ENCODE measurements around the gene TMEM154. TPM values are rescaled to one million over a fixed set of nuclear protein-coding genes. Genes with fewer than 3 reads are reported as not detected.

TMEM154 gene
- total RNA-seq, 1 donor = 11.2 TPM

DNA sequence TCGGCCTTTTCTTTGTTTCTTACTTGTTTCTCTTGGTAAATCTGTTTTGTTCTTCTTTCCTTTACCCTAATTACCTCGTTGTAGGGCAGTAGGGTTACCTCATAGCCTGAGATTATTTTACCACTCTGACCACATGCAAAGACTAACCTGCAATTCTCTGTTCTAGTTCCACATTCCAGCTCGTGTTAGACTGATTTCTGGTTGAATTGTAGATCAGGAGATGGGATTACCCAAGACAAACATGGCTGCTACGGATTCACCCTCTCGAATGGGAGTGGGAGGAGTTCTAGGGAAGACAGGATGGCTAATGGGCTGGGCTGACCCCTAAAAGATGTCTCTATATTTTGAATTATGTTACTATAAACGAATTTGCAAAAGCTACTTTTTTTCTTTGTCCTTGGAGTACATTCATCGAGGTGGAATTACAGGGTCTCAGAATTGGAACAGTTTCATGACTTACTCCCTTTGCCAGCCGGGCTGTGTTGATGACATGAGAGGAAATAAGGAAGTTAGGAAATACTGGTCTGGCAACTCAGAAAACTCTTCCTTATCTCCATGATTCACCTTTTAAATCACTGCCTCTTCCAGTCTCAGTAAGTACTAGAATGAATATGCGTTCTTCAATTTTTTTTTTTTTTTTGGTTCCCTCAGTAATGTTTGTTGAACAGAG, 107.2 kb downstream of the TMEM154 start:
- TF ChIP-seq, protein P1, sequence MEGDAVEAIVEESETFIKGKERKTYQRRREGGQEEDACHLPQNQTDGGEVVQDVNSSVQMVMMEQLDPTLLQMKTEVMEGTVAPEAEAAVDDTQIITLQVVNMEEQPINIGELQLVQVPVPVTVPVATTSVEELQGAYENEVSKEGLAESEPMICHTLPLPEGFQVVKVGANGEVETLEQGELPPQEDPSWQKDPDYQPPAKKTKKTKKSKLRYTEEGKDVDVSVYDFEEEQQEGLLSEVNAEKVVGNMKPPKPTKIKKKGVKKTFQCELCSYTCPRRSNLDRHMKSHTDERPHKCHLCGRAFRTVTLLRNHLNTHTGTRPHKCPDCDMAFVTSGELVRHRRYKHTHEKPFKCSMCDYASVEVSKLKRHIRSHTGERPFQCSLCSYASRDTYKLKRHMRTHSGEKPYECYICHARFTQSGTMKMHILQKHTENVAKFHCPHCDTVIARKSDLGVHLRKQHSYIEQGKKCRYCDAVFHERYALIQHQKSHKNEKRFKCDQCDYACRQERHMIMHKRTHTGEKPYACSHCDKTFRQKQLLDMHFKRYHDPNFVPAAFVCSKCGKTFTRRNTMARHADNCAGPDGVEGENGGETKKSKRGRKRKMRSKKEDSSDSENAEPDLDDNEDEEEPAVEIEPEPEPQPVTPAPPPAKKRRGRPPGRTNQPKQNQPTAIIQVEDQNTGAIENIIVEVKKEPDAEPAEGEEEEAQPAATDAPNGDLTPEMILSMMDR (IDR thresholded peaks at IDR 0.05; ENCODE audit: insufficient read depth, low read depth, low read length) = no peak
- H3K4me3 ChIP-seq (ENCODE audit: low read depth, low read length) = no peak overlapping the region
- DNase-seq (ENCODE audit: low read depth) = peak; percentile 95

DNA sequence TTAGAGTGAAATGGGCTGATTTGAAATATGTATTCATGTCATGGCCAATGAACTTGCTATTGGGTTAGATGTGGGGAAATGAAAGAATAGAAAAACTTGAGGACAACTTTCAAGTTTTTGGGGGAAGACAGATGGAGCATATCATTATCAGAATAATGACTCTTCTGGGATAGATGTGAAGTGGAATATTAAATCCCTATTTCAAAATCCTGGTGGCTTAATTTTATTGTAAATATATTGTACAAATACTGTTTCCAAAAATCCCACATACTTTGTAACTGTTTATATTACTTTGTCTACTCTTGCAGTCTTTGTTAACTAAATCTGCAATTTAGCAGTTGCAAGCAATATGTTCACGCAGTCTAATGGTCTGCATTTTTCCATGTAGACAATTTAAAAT, 108.0 kb downstream of the TMEM154 start:
- no peak overlapping the region for H3K4me3 ChIP-seq (ENCODE audit: low read depth, low read length)
- DNase-seq (ENCODE audit: low read depth) = no peak
- TF ChIP-seq, protein P1 (IDR thresholded peaks at IDR 0.05; ENCODE audit: insufficient read depth, low read depth, low read length) = no peak

DNA sequence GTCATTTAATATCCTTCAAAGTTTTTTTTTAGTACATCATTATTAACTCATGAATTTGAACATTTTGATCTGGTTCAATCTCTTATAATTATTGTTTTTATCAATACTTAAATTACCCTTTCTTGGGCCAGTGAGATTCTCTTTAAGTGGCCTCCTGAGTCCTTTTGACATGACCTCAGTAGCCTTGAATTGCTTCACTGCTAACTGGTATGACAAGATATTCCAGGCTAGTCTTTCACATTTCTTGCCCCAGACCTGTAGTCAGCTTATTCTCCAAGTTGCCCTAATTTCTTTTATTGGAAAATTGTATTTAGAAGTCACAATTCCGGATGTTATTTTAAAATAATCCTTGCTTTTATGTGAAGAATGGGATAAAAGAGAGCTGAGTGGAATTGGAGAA, 108.5 kb downstream of the TMEM154 start:
- H3K4me3 ChIP-seq (ENCODE audit: low read depth, low read length) = no peak overlapping the region
- TF ChIP-seq, protein P1 (IDR thresholded peaks at IDR 0.05; ENCODE audit: insufficient read depth, low read depth, low read length) = no peak
- DNase-seq (ENCODE audit: low read depth) = no peak

Other genes with a start within 250 kb of the TMEM154 start
- gene FBXW7, start 143.9 kb downstream of the TMEM154 start, total RNA-seq = 48.3 and 79.5 TPM in 2 replicates
- gene TIGD4, start 99.7 kb upstream of the TMEM154 start, total RNA-seq = under 0.01 TPM in 2 replicates
- 49.3 and 61.3 TPM in 2 replicates for gene ARFIP1, start 100.0 kb upstream of the TMEM154 start, total RNA-seq

Data from fibroblast of villous mesenchyme (primary cell).